Left cardiac atrium (tissue), 4 donors: ENCODE results near the gene TAC3. TPM values are rescaled to one million over a fixed set of nuclear protein-coding genes. Genes with fewer than 3 reads are reported as not detected.

ENCODE experiments used
- ATAC-seq, 2 donors: fragments of 200-7000 bp; cut with Tn5 transposase; one replicate each; pipeline ENCODE4 v1.9.1; 2020; ENCODE audit warnings: mild to moderate bottlenecking in 2 of 2, moderate library complexity in 2 of 2
- DNase-seq: peaks from one replicate; pipeline ENCODE4 v3.0.0-alpha.2; 2020
- intact Hi-C, 2 donors: fragments of 100-400 bp; cut with DNase I; formaldehyde crosslinking; loops; one replicate each; pipeline versions ENCODE4 v1.14.1 to v1.15.1; 2022 to 2023
- total RNA-seq, 2 donors: library from RNA; stranded (reverse); fragmentation: NEBNext Ultra II Directional; extraction: Animal tissue kit (Norgen Biotek cat#: 25700); gene quantifications; one replicate each; pipeline ENCODE4 v1.2.1, GENCODE V29; 2021
- donor health status: DM: no; HTN: yes; CAD: no.
- donor health status: DM: no; HTN: yes; CAD: no; lungs with severe emphysema.
- donor health status: DM: yes; HTN: yes; CAD: no.
- donor health status: Dilated cardiomyopathy.

Gene TAC3
- total RNA-seq, 2 donors from 2014 or later, result not detected

DNA sequence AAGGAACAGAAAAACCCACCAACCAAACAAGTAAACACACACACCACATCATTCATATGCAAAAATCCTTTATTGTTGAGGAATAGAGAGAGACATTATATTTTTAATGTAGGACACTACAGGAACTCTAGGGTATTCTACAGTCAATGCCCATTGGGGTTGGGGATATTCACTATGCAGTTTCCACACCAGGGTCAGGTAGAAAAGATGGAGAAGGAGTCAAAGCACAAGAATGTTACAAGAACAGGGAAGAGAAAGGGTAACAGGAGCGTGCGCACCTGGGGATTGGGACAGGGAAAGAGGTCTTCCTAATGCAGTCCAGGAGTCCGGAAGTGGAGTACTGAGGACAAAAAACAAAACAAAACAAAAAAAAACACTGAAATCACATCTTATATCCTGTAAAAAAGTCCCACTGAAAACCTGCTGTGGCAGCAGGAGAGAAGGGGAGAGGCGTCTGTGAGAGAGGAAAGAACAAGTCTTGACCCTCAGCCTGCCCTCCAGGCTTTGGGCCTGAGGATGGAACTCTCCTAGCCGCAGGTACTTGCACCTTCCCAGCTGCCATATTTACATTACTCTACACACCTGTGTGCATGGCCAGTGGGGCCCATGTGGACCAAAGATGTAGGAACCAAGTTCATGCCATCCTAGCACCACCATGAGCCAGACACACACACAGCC is 6.2 kb downstream of the TAC3 start:
- intact Hi-C loops, result loop anchor here (2.0 to 5.0 kb wide), 2 partner anchors 51 to 52 kb away; no protein-coding TSS in a partner anchor
- DNase-seq (no peak), ATAC-seq (no peak)

GRCh38 chr12:57008178-57008577 is 8.2 kb downstream of the TAC3 start:
- DNase-seq, result no peak
- intact Hi-C loops, result loop anchor here in 1 of 2 donors (2.0 kb wide), 1 partner anchor 53 kb away; no protein-coding TSS in a partner anchor
- peak in 1 of 2 donors; percentile 24 for ATAC-seq

GRCh38 chr12:57006809-57007475 is 9.4 kb downstream of the TAC3 start:
- ATAC-seq, result no peak
- intact Hi-C loops, result no loop called here
- DNase-seq, result no peak

- ATAC-seq, result peak; percentile 81 to 91
- peak; percentile 65 for DNase-seq
- intact Hi-C loops, result no loop called here
Measured at GRCh38 chr12:57005980-57006808, 10.1 kb downstream of the TAC3 start, which contains the start of gene ZBTB39. ZBTB39 (minus strand) TSS chr12:57006546; CDS start chr12:57004917, 1,629 bp downstream.

GRCh38 chr12:57004651-57005050 is 11.7 kb downstream of the TAC3 start:
- intact Hi-C loops, result loop anchor here in 1 of 2 donors (5.0 kb wide), 1 partner anchor 247 kb away; no protein-coding TSS in a partner anchor
- ATAC-seq (no peak), DNase-seq (no peak)

DNA sequence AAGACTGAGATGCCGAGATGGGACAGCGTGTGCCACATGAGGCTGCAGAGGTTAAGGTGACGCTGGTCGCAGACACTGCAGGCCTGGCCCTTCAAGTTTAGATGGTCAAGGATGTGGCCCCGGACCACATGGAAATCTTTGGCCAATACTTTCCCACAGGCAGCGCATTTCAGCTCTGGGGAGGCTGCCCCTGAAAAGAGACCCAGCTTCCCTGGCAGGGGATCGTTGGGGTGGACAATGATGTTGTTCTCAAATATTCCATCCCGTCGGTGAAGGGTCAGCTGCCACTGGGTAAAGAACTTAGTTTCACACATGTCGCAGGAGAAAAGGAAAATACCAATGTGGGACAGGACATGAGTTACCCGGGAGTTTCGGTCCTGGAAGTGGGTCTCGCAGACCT is 12.9 kb downstream of the TAC3 start:
- intact Hi-C loops, result loop anchor here in 1 of 2 donors (5.0 kb wide), 1 partner anchor 246 kb away; no protein-coding TSS in a partner anchor

DNA sequence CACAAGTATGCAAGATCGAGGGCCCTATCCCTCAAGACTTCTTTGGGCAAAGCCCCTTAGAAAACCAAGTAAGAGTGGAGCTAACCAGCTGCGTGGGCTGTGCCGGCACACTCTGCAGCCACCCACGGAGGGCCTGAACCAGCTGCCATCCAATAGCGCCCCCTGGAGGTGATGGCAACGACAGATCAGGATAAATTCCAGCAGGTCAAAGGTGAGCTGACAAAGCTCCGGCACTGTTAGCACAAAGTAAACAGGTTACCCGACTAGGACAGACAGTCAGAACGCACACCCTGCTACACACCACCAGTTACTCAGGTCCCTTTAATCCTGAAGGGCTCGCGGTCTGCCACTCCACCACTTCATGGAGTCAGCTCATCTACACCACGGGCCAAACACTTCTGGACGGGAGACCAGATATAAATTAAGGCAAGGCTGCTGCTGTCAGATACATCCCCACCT is 14.9 kb downstream of the TAC3 start:
- ATAC-seq, result peak; percentile 43 to 57
- DNase-seq, result peak; percentile 78
- intact Hi-C loops, result loop anchor here in 1 of 2 donors (5.0 kb wide), 1 partner anchor 244 kb away; no protein-coding TSS in a partner anchor

More for the DNA sequence above, 12.9 kb downstream of the TAC3 start:
- ATAC-seq, result no peak
- DNase-seq, result no peak

DNA sequence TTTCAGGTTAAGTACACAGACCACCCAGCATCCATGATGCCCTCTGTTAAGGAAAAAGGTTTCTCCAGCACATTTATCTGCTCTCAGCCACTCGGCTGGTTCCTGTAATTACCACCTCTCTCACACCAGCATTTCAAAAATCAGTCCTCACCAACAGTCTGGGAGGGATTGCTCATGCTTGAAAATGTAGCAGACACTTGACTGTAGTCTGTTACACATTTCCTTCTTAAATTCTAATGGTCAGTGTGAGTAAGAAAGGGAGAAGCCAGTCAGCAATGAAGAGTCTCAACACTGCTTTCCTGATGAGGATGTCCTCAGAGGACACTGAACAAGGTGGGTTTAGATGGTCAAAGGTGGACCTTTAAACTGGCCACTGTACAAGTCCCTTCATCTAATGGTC is 15.9 kb downstream of the TAC3 start:
- DNase-seq (no peak), ATAC-seq (no peak)
- intact Hi-C loops, result loop anchor here in 1 of 2 donors (5.0 kb wide), 1 partner anchor 243 kb away; no protein-coding TSS in a partner anchor

DNA sequence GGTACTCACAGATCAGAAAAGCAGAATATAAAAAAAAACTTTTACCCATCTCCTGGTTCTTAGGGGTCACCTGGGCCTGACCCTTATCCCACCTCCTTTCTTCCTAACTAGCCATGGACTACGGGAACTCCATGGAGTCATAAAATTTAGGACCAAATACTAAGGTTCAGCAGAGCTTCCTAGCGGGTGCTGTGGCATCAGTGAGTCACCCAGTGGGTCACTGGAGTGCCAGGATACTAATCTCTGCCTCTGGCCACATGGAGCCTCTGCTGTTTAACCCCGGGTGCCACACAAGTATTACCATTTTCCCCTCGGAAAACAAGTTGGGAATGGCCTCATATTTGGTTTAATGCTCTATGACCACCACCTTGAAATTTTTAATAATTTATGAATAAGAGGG is 16.9 kb downstream of the TAC3 start:
- ATAC-seq, result no peak
- intact Hi-C loops, result no loop called here
- DNase-seq, result no peak

- intact Hi-C loops, result no loop called here
- ATAC-seq, result no peak
- DNase-seq, result no peak
Measured at GRCh38 chr12:56998981-56999380, 17.3 kb downstream of the TAC3 start.

GRCh38 chr12:56998316-56998715 is 18.0 kb downstream of the TAC3 start:
- DNase-seq (no peak), ATAC-seq (no peak)
- intact Hi-C loops, result no loop called here

DNA sequence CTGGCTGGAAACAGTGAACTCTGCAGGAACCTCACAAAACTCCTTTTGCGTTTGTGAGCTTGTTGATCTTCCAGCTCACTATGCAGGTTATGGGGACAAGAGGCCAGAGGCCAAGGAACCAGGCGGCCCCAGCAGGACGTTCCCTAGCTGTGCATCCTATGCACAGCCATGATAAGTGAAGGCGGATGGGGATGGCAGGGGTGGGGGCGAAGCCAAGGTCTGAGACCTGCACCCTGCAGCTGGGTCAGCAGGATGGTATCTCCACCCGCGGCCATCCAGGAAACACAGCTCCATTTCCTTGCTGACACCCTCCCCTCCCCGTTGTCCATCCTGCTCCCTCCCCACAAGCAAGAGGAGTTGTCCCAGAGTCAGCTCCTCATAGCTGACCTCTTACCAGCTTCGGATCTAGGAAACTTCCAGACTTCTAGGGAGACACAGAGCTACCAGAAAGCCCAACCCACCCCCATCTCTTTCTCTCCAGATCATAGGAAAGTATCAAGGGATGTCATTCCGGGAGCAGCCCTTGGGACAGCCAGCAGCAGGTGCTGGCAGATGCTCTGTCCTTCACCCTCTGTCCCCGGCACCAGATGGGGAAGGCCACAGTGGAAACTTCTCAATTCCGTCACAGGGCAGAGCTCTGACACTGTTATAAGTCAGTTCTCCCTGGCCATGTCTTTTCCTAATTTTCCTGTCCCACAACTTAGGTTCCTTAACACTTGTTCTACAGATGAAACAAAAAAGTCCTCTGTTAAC is 19.4 kb downstream of the TAC3 start:
- DNase-seq, result no peak
- intact Hi-C loops, result no loop called here
- ATAC-seq, result peak; percentile 5 to 32

DNA sequence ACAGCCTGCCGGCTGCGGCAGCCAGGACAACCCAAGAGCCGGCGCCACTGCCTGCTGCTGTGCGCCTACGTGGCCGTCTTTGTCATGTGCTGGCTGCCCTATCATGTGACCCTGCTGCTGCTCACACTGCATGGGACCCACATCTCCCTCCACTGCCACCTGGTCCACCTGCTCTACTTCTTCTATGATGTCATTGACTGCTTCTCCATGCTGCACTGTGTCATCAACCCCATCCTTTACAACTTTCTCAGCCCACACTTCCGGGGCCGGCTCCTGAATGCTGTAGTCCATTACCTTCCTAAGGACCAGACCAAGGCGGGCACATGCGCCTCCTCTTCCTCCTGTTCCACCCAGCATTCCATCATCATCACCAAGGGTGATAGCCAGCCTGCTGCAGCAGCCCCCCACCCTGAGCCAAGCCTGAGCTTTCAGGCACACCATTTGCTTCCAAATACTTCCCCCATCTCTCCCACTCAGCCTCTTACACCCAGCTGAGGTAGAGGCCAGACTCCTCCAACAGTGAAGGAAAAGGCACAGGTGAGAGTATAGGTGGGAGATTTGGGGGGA is 20.3 kb downstream of the TAC3 start:
- intact Hi-C loops, result no loop called here
- DNase-seq, result no peak
- ATAC-seq, result no peak

DNA sequence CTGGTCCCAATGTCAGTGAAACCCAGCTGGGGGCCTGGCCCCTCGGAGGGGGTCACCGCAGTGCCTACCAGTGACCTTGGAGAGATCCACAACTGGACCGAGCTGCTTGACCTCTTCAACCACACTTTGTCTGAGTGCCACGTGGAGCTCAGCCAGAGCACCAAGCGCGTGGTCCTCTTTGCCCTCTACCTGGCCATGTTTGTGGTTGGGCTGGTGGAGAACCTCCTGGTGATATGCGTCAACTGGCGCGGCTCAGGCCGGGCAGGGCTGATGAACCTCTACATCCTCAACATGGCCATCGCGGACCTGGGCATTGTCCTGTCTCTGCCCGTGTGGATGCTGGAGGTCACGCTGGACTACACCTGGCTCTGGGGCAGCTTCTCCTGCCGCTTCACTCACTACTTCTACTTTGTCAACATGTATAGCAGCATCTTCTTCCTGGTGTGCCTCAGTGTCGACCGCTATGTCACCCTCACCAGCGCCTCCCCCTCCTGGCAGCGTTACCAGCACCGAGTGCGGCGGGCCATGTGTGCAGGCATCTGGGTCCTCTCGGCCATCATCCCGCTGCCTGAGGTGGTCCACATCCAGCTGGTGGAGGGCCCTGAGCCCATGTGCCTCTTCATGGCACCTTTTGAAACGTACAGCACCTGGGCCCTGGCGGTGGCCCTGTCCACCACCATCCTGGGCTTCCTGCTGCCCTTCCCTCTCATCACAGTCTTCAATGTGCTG is 21.0 kb downstream of the TAC3 start:
- intact Hi-C loops, result no loop called here
- ATAC-seq (no peak), DNase-seq (no peak)

DNA sequence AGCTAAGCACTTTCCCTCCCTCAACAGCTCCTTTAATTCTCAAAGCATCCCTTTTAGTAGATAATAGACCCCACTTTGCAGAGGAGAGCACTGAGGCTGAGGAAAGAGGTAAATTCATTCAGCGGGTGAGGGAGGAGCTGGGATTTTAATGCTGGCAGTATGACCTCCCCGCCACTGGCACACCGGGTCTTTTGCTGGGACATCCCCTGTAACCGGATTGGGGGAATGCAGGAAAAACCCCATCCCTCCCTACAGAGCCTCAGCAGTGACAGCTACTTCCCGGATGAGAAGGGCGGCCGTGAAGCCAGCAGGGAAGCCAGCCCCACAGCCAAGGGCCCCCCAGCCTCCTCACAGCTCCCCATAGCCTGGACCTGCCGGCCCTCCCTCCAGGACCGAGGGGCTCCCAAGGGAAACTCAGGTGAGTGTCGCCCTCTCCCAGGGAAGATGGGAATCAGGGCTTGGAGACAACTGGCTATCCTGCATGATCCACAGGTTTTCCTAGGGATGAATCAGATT is 22.0 kb downstream of the TAC3 start:
- ATAC-seq (no peak), DNase-seq (no peak)
- intact Hi-C loops, result no loop called here

- DNase-seq (no peak), ATAC-seq (no peak)
- intact Hi-C loops, result no loop called here
Measured at GRCh38 chr12:56993346-56993745, 23.0 kb downstream of the TAC3 start.
